ENCODE data around the gene ENO3.
"Not testable (repeated sequence)": the region's sequence is repeated elsewhere in the genome, so short reads cannot be mapped to it uniquely, and the experiment has no call there.

Gene ENO3

DNA sequence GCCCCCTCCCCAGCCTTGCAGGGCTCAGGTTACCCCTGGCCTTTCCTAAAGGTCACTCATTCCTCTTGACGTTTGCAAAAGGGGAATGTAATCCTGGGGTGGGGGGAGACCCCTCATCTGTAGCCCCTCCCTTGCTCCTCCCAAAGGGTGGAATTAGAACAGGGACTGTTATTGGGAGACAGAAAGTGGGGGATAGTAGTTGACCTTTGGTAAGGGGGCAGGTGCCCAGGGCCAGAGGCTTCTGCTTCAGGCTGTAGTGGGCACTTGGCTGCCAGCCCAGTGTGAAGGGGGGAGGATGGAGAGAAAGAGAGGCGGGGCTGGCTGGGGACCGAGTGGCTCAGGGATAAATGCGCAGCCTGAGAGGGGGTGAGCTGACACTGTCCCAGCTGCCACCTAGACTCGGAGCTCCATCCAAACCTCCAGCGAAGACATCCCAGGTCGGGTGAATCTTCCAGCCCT lies at the start of gene ENO3:
Gene ENO3 (plus strand): TSS at position 374 of the 459 bp plus-strand sequence. CDS start 711 bp downstream, outside the sequence.
- no peak for DNase-seq

DNA sequence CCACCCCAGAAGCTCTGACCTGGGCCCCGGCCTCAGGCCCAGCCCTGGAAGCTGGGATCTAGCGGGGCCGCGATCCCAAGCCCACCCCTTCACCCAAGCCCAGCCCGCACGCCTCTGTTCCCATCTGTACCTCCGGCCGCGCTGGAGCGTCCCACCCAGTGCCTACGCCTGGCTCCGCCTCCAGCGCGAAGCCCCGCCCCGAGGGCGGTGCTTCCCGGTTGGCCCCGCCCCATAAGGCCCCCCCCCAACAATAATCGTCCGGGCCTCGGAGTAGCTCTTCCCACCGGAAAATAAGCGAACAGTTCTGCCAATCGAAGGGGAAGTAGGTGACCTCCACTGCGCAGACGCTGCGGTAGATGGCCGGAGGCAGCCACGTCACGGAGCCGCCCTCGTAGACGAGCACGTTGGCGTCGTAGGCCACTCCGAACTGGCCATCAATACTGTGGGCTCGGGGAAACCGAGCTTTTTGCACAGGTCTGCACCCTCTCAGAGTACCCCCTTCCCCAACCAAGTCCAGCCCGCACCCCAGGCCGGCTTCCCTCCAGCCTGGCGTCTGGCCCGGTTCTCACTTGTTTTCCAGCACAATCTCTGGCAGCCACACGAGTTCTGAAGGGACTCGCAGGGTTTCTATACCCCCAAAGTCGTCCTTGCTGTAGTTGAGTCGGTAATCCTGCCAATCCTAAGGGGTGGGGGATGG lies 49.1 kb upstream of the ENO3 start:
- no peak for DNase-seq

- no peak for DNase-seq
Measured at GRCh38 chr17:4902540-4902939, 48.4 kb upstream of the ENO3 start.

DNA sequence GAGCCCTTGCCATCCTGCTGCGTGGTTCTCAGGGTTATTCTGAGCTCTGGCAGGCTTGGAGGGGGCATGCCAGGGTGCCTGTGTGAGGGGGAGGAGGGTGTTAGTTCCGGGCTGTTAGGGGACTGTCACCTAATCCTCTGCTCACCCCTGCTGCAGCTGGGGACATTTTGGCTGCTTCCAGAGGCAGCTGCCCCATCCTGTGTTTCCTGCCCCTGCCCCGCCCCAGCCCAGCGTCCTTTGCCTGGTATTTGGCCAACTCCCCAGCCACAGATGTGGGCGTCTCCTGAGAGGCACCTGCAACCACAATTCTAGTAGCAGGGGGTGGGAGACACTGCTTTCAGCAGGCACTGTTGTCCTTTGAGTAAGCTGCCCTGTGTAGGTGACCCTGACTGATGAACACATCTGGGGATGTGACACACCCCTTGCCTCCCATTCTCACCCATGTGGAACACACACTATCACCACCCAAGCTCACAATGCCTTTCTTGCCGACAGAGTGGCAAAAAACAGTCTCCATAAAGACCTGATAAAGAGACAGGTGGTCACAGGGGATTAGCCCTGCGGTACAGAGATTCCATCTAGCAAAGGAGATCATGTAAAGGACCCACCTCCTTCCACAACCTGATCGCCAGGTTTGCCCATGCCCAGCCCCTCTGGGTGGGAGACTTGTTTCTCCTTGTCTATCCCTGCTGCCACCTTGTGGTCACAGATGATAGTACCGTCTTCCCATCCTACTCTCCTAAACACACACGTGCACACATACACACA lies 47.7 kb upstream of the ENO3 start, which contains the start of gene CHRNE:
Gene CHRNE (minus strand): TSS at position 48 of the 768 bp plus-strand sequence. CDS start 35 bp downstream, at position 13.
- DNase-seq = peak; percentile 84

- DNase-seq = not testable (repeated sequence)
Measured at GRCh38 chr17:4906642-4907041, 44.3 kb upstream of the ENO3 start.

DNA sequence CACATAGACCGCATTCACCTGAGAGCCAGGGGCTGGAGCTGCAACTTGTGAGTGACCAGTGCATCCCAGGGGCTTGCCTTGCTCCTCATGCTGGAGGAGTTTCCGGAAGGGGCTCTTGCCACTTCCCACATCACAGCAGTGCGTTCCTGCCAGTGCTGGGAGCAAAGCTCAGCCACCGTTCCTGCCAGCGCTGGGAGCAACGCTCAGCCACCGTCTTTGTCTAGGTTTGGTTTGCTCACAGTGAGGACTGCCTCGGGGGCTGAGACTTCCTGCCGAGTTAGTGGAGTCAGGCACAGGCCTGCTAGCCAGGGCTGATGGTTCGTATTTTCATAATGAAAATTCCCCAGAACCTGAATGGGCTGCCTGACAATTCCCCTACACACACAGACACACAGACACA lies 42.6 kb upstream of the ENO3 start:
- peak; percentile 48 for DNase-seq

DNA sequence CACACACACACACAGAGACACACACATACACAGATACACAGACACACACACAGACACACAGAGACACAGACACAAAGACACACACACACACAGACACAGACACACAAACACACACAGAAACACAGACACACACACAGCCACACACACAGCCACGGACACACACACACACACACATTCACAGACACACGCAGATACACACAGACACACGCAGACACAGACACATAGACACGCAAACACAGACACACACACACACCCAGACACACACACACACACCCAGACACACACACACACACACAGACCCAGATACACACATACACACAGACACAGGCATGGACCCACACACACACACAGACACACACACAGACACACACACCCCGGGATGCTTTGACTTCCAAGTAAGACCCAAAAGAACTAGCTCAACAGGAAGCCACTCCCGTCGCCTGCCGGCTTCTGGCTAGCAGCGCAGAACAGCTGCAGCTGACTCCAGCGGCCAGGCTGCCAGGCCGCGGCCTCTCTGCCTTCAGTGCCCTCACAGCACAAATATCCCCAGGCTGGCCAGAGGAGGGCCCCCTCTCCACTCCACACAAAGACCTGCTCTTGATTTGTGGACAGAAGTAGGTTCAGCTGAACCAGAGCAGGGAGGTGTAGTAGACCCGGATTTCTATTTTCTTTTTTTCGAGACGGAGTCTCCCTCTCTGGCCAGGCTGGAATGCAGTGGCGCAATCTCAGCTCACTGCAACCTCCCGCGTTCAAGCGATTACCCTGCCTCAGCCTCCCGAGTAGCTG lies 42.0 kb upstream of the ENO3 start:
- peak; percentile 80 for DNase-seq

GRCh38 chr17:4913994-4914393 lies 36.9 kb upstream of the ENO3 start:
- no peak for DNase-seq

DNA sequence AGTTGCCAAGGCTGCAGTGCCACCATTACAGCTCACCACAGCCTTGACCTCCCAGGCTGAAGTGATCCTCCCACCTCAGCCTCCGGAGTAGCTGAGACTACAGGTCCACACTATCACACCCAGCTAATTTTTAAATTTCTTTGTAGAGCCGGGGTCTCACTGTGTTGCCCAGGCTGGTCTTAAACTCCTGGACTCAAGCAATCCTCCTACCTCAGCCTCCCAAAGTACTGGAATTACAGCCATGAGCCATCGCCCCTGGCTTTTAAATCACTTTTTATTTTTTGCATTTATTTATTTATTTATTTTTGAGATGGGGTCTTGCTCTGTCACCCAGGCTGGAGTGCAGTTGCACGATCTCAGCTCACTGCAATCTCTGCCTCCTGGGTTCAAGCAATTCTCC lies 36.4 kb upstream of the ENO3 start:
- DNase-seq = not testable (repeated sequence)

GRCh38 chr17:4919511-4920047 lies 31.3 kb upstream of the ENO3 start:
- DNase-seq = no peak

- DNase-seq = no peak
Measured at GRCh38 chr17:4920351-4921048, 30.4 kb upstream of the ENO3 start.

- no peak for DNase-seq
Measured at GRCh38 chr17:4921320-4921719, 29.6 kb upstream of the ENO3 start.

DNA sequence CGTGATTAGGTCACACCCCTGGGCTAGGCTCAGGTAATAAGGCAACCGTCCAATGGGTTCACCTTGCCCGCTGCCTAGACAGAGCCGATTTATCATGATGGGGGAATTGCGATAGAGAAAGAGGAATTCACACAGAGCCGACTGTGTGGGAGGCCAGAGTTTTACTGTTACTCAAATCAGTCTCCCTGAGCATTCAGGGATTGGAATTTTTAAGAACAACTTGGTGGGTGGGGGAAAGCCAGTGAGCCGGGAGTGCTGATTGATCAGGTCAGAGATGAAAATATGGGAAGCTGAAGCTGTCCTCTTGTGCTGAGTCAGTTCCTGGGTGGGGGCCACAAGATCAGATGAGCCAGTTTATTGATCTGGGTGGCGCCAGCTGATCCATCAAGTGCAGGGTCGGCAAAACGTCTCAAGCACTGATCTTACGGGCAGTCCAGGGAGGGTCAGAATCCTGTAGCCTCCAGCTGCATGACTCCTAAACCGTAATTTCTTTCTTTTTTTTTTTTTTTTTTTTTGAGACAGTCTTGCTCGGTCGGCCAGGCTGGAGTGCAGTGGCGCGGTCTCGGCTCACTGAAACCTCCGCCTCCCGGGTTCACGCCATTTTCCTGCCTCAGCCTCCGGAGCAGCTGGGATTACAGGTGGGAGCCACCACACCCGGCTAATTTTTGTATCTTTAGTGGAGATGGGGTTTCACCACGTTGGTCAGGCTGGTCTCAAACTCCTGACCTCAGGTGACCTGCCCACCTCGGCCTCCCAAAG lies 24.2 kb upstream of the ENO3 start:
- not testable (repeated sequence) for DNase-seq

DNA sequence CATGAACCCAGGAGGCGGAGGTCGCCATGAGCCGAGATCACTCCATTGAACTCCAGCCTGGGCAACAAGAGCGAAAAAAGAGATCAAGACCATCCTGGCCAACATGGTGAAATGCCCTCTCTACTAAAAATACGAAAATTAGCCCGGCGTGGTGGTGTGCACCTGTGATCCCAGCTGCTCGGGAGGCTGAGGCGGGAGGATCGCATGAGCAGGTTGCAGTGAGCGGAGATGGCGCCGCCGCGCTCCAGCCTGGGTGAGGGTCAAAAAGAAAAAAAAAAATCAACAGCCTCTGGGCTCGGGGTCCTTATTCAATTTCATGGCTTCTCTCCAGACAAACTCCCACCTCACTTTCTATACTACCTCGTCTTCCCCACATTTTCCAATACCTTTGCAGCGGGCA lies 22.0 kb upstream of the ENO3 start:
- DNase-seq = no peak

DNA sequence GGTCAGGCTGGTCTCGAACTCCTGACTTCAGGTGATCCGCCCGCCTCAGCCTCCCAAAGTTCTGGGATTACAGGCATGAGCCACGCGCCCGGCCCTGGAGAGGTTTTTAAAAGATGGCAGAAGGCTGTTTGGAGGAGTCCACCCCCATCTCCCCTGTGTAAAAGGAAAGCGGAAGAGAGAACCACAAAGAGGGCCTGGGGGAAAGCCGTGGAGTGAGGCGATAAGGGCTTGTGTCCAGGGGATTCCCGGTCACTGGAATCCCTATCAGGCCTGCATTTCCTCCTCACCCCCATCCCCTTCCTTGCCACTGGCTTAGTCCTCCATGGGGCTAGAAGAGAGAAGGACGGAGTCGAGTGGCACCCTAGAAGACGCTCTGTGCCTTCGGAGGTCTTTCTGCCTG lies 19.0 kb upstream of the ENO3 start, which contains the start of gene GP1BA:
Gene GP1BA (plus strand): TSS at position 315 of the 400 bp plus-strand sequence. CDS start 328 bp downstream, outside the sequence.
- DNase-seq = no peak

DNA sequence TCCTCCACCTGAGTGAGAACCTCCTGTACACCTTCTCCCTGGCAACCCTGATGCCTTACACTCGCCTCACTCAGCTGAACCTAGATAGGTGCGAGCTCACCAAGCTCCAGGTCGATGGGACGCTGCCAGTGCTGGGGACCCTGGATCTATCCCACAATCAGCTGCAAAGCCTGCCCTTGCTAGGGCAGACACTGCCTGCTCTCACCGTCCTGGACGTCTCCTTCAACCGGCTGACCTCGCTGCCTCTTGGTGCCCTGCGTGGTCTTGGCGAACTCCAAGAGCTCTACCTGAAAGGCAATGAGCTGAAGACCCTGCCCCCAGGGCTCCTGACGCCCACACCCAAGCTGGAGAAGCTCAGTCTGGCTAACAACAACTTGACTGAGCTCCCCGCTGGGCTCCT lies 18.2 kb upstream of the ENO3 start:
- DNase-seq = no peak

DNA sequence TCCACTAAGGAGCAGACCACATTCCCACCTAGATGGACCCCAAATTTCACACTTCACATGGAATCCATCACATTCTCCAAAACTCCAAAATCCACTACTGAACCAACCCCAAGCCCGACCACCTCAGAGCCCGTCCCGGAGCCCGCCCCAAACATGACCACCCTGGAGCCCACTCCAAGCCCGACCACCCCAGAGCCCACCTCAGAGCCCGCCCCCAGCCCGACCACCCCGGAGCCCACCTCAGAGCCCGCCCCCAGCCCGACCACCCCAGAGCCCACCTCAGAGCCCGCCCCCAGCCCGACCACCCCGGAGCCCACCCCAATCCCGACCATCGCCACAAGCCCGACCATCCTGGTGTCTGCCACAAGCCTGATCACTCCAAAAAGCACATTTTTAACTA lies 17.3 kb upstream of the ENO3 start:
- no peak for DNase-seq

DNA sequence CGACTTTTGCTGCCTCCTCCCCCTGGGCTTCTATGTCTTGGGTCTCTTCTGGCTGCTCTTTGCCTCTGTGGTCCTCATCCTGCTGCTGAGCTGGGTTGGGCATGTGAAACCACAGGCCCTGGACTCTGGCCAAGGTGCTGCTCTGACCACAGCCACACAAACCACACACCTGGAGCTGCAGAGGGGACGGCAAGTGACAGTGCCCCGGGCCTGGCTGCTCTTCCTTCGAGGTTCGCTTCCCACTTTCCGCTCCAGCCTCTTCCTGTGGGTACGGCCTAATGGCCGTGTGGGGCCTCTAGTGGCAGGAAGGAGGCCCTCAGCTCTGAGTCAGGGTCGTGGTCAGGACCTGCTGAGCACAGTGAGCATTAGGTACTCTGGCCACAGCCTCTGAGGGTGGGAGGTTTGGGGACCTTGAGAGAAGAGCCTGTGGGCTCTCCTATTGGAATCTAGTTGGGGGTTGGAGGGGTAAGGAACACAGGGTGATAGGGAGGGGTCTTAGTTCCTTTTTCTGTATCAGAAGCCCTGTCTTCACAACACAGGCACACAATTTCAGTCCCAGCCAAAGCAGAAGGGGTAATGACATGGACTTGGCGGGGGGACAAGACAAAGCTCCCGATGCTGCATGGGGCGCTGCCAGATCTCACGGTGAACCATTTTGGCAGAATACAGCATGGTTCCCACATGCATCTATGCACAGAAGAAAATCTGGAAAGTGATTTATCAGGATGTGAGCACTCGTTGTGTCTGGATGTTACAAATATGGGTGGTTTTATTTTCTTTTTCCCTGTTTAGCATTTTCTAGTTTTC lies 16.5 kb upstream of the ENO3 start:
- peak; percentile 31 for DNase-seq

DNA sequence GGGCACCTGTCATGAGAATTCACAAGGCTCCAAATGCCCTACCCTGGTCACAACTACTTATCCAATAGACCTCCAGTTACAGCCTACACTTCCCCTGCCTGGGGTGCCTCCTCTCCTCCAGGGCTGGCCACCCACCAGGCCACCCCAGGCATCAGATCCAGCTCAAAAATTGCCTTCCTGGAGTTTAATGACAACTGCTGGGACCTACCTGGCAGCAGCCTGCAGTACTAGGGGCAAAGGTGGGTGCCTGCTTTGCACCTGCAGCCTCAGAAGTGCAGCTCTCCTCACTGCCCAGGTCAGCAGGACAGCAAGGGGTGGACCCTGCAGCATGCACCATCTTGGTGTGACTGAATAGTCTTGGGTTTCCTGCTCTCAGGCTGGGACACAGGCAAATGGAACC lies 15.3 kb upstream of the ENO3 start:
- no peak for DNase-seq

- no peak for DNase-seq
Measured at GRCh38 chr17:4936436-4936835, 14.5 kb upstream of the ENO3 start.

- no peak for DNase-seq
Measured at GRCh38 chr17:4937553-4937952, 13.4 kb upstream of the ENO3 start.
